Measurements from ENCODE around the gene RPTN. TPM values are rescaled to one million over a fixed set of nuclear protein-coding genes. Genes with fewer than 3 reads are reported as not detected.

The RPTN gene
- total and polyA plus RNA-seq, 4 donors: not detected

DNA sequence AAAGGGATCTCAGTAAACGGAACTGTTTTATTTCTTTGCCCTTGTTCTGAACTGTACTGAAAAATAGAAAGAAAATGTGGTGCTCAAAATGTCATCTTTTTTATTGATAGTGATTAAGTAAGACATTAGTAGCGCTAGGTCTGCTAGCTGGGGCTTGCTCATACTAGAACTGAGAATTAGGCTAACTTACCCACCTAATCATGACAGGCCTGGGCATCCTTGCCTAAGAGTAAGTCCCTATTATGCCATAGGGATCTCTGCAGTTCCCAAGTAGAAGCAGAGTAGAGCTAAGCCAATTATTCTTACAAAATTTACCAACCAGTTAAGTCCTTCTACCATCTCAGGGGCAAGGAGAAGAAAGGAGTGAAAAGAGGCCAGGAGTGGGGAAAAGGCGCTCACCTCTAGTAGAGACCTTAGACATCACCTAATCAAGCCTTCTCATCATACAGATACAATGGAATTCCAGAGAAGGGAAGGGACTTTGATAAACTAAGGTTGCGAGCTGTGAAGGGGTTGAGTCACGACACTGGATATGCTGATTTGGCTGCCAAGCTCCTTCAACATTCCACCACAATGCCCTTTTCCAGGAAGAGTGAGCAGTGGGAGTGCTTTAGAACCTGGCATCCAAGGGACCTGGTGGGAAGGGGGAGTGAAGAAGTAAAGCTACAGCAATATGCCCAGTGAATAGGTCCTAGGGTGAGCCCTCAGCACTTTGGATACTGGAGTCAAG is 27.7 kb upstream of the RPTN start:
- 71% methylated on average over 1 of the region's 5 CpGs for WGBS (ENCODE audit: insufficient coverage)
- H3K27me3 ChIP-seq (ENCODE audit: control insufficient read depth, insufficient read depth, low read length): no peaks in the 10 kb centered on the region
- H3K36me3 ChIP-seq (ENCODE audit: control insufficient read depth, insufficient read depth, low read length): no peaks in the 10 kb centered on the region
- no peak for DNase-seq (ENCODE audit: low read depth in 4 of 6, low spot score in 6 of 6)
- peaks cover 13% of the 10 kb centered on the region for H3K4me1 ChIP-seq (ENCODE audit: control insufficient read depth, insufficient read depth, low read length)
- no peaks in the 10 kb centered on the region for H3K9me3 ChIP-seq (ENCODE audit: control insufficient read depth, insufficient read depth, low read length)
- H3K4me3 ChIP-seq (ENCODE audit: low read depth, low read length): no peak overlapping the region
- H3K27ac ChIP-seq (ENCODE audit: low read depth, low read length): no peak overlapping the region

- no peak overlapping the region for H3K4me3 ChIP-seq (ENCODE audit: low read depth, low read length)
- no peaks in the 10 kb centered on the region for H3K9me3 ChIP-seq (ENCODE audit: control insufficient read depth, insufficient read depth, low read length)
- H3K27me3 ChIP-seq (ENCODE audit: control insufficient read depth, insufficient read depth, low read length): no peaks in the 10 kb centered on the region
- H3K27ac ChIP-seq (ENCODE audit: low read depth, low read length): no peak overlapping the region
- peak in 2 of 6 donors; percentile 37 to 38 for DNase-seq (ENCODE audit: low read depth in 4 of 6, low spot score in 6 of 6)
- H3K36me3 ChIP-seq (ENCODE audit: control insufficient read depth, insufficient read depth, low read length): no peaks in the 10 kb centered on the region
- peaks cover 13% of the 10 kb centered on the region for H3K4me1 ChIP-seq (ENCODE audit: control insufficient read depth, insufficient read depth, low read length)
- WGBS (ENCODE audit: insufficient coverage): 0% methylated on average over 1 of the region's 8 CpGs
Measured at GRCh38 chr1:152185544-152186391, 26.7 kb upstream of the RPTN start.

DNA sequence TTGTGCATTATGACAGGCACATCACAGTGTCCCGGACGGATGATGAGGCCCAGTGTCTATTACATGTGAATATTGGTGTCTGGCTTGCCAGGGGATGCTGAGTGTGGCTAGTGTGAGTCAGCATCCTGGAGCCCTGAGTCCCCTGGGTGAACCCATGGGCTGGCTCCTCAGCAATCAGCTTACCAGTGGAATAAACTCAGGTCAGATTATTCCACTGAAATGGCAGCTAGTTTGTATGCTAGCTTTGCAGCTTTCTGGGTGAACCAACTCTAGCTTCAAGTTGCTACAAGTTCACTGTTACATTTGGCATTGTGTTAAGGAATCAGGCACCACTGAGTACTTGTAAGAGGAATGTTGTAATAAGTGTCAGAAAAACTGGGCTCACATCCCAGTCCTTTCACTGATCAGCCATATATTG is 23.9 kb upstream of the RPTN start:
- WGBS (ENCODE audit: insufficient coverage): 81% methylated on average over 2 of the region's 2 CpGs
- Histone ChIP-seq H3K27ac (ENCODE audit: low read depth, low read length) (no peak overlapping the region), H3K27me3 (ENCODE audit: control insufficient read depth, insufficient read depth, low read length) (no peaks in the 10 kb centered on the region), H3K36me3 (ENCODE audit: control insufficient read depth, insufficient read depth, low read length) (no peaks in the 10 kb centered on the region), H3K9me3 (ENCODE audit: control insufficient read depth, insufficient read depth, low read length) (no peaks in the 10 kb centered on the region), H3K4me1 (ENCODE audit: control insufficient read depth, insufficient read depth, low read length) (no peaks in the 10 kb centered on the region), H3K4me3 (ENCODE audit: low read depth, low read length) (no peak overlapping the region)
- DNase-seq (ENCODE audit: low read depth in 4 of 6, low spot score in 6 of 6): peak in 2 of 6 donors; percentile 14

DNA sequence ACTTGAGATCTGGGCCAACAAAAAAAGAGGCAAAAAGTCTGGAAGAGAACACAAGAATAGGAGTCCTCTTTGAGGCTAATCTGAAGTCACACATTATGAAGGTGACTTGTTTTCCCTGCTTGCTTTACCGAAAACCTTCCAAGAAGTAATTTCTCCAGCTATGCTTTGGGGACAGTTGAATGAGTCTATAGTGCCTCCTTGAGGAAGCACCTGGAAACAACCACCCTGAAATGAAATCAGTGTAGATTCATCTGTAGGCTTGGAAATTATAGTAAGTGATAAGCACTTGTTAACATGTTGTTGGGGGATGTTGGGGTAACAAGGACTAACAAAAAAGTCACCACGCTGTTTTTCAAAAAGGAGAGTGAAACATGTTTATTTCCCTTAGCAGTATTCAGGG is 23.4 kb upstream of the RPTN start:
- Histone ChIP-seq H3K4me3 (ENCODE audit: low read depth, low read length) (no peak overlapping the region), H3K9me3 (ENCODE audit: control insufficient read depth, insufficient read depth, low read length) (no peaks in the 10 kb centered on the region), H3K27ac (ENCODE audit: low read depth, low read length) (no peak overlapping the region), H3K36me3 (ENCODE audit: control insufficient read depth, insufficient read depth, low read length) (no peaks in the 10 kb centered on the region), H3K4me1 (ENCODE audit: control insufficient read depth, insufficient read depth, low read length) (no peaks in the 10 kb centered on the region), H3K27me3 (ENCODE audit: control insufficient read depth, insufficient read depth, low read length) (no peaks in the 10 kb centered on the region)
- DNase-seq (ENCODE audit: low read depth in 4 of 6, low spot score in 6 of 6): no peak
- WGBS (ENCODE audit: insufficient coverage): no CpG with 5 or more reads among the region's 2 CpGs

- H3K4me1 ChIP-seq (ENCODE audit: control insufficient read depth, insufficient read depth, low read length): no peaks in the 10 kb centered on the region
- no peak overlapping the region for H3K4me3 ChIP-seq (ENCODE audit: low read depth, low read length)
- H3K27ac ChIP-seq (ENCODE audit: low read depth, low read length): no peak overlapping the region
- DNase-seq (ENCODE audit: low read depth in 4 of 6, low spot score in 6 of 6): no peak
- H3K36me3 ChIP-seq (ENCODE audit: control insufficient read depth, insufficient read depth, low read length): no peaks in the 10 kb centered on the region
- no peaks in the 10 kb centered on the region for H3K9me3 ChIP-seq (ENCODE audit: control insufficient read depth, insufficient read depth, low read length)
- WGBS (ENCODE audit: insufficient coverage): 40% methylated on average over 1 of the region's 1 CpG
- H3K27me3 ChIP-seq (ENCODE audit: control insufficient read depth, insufficient read depth, low read length): no peaks in the 10 kb centered on the region
Measured at GRCh38 chr1:152179566-152179965, 20.5 kb upstream of the RPTN start.

DNA sequence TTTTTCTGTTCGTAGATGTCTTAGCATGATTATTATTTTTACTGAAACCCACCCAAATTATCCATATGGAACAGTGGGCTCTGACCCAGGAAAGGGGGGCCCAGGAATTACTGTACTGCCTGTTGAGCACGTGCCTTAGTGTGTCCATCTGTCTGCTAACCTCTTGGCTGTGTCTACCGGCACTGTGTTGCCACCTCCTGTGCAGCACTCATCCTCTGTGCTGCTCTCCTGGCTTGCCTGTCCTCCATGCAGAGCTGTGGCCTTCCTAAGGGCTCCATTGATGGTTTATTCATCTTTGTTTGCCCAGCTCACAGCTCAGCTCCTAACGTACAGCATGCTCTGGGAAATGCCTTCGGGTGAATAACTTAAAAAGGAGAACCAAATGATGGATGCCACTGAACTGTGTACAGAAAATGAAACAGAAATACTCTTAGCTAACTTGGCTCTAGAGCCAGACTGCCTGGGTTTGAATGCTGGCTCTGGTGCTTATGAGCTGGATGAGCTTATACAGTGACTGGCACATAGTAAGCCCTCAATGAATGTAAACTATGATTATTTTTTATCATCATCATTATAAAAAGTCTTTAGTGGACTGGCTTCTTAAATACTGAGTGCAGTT is 11.4 kb upstream of the RPTN start:
- H3K36me3 ChIP-seq (ENCODE audit: control insufficient read depth, insufficient read depth, low read length): no peaks in the 10 kb centered on the region
- H3K27me3 ChIP-seq (ENCODE audit: control insufficient read depth, insufficient read depth, low read length): no peaks in the 10 kb centered on the region
- H3K27ac ChIP-seq (ENCODE audit: low read depth, low read length): no peak overlapping the region
- no peak overlapping the region for H3K4me3 ChIP-seq (ENCODE audit: low read depth, low read length)
- H3K9me3 ChIP-seq (ENCODE audit: control insufficient read depth, insufficient read depth, low read length): no peaks in the 10 kb centered on the region
- WGBS (ENCODE audit: insufficient coverage): 63% methylated on average over 2 of the region's 5 CpGs
- H3K4me1 ChIP-seq (ENCODE audit: control insufficient read depth, insufficient read depth, low read length): no peaks in the 10 kb centered on the region
- no peak for DNase-seq (ENCODE audit: low read depth in 4 of 6, low spot score in 6 of 6)

DNA sequence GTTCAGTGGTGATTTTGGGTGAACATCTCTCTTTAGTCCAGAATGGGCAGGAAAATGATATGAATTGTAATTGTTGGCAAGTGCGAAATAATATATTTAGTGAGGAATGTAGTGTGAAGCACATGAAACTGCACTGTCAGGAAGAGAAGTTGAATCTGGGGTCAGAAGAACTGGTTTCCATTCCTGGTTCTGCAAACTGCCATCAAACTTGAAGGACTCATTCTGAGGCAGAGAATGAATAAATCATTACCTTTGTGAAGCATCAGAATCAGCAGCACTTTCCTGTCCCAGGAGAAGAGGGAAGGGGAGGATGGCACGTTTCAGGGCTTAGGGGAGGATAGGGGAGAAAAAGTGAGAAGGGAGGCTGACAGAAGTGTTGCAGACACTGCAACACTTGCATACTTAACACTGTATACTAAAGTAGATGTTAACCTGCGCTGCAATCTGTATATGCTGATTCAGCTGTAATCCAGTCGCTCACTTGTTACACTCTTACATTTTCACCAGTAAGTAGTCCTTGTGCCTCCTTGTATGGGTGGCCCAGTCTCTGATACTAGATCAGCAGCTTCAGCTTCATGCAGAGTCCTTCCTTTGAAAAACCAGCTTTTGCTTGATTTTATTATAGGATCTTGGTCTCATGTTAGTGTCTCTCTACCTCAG is 10.5 kb upstream of the RPTN start:
- no peaks in the 10 kb centered on the region for H3K4me1 ChIP-seq (ENCODE audit: control insufficient read depth, insufficient read depth, low read length)
- H3K9me3 ChIP-seq (ENCODE audit: control insufficient read depth, insufficient read depth, low read length): no peaks in the 10 kb centered on the region
- no peak for DNase-seq (ENCODE audit: low read depth in 4 of 6, low spot score in 6 of 6)
- no peaks in the 10 kb centered on the region for H3K36me3 ChIP-seq (ENCODE audit: control insufficient read depth, insufficient read depth, low read length)
- 100% methylated on average over 1 of the region's 4 CpGs for WGBS (ENCODE audit: insufficient coverage)
- no peak overlapping the region for H3K27ac ChIP-seq (ENCODE audit: low read depth, low read length)
- no peaks in the 10 kb centered on the region for H3K27me3 ChIP-seq (ENCODE audit: control insufficient read depth, insufficient read depth, low read length)
- no peak overlapping the region for H3K4me3 ChIP-seq (ENCODE audit: low read depth, low read length)

DNA sequence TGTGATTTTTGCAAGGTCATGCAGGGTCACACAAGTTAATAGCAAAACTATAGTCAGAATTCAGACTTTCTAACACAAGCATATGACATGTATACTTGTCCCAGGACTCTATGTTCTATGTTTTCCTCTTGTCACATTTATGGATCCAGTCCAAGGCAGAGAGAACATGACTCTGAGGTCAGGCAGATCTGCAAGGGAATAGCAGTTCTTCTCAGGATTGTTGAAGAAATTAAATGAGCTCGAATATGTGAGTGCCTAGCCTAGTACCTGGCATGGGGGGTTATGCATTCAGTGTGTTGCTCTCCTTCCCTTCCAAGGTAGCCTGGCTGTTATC is 9.5 kb upstream of the RPTN start:
- Histone ChIP-seq H3K4me3 (ENCODE audit: low read depth, low read length) (no peak overlapping the region), H3K4me1 (ENCODE audit: control insufficient read depth, insufficient read depth, low read length) (no peaks in the 10 kb centered on the region), H3K9me3 (ENCODE audit: control insufficient read depth, insufficient read depth, low read length) (no peaks in the 10 kb centered on the region), H3K27ac (ENCODE audit: low read depth, low read length) (no peak overlapping the region), H3K27me3 (ENCODE audit: control insufficient read depth, insufficient read depth, low read length) (no peaks in the 10 kb centered on the region), H3K36me3 (ENCODE audit: control insufficient read depth, insufficient read depth, low read length) (no peaks in the 10 kb centered on the region)
- no peak for DNase-seq (ENCODE audit: low read depth in 4 of 6, low spot score in 6 of 6)
- 86% methylated on average over 1 of the region's 1 CpG for WGBS (ENCODE audit: insufficient coverage)

GRCh38 chr1:152167835-152168534 is 9.0 kb upstream of the RPTN start:
- H3K27me3 ChIP-seq (ENCODE audit: control insufficient read depth, insufficient read depth, low read length): no peaks in the 10 kb centered on the region
- no peaks in the 10 kb centered on the region for H3K4me1 ChIP-seq (ENCODE audit: control insufficient read depth, insufficient read depth, low read length)
- WGBS (ENCODE audit: insufficient coverage): 58% methylated on average over 3 of the region's 3 CpGs
- H3K27ac ChIP-seq (ENCODE audit: low read depth, low read length): no peak overlapping the region
- H3K9me3 ChIP-seq (ENCODE audit: control insufficient read depth, insufficient read depth, low read length): no peaks in the 10 kb centered on the region
- H3K4me3 ChIP-seq (ENCODE audit: low read depth, low read length): no peak overlapping the region
- DNase-seq (ENCODE audit: low read depth in 4 of 6, low spot score in 6 of 6): no peak
- no peaks in the 10 kb centered on the region for H3K36me3 ChIP-seq (ENCODE audit: control insufficient read depth, insufficient read depth, low read length)
